Measurements from ENCODE around the gene PTPRN2. TPM values are rescaled to one million over a fixed set of nuclear protein-coding genes. Genes with fewer than 3 reads are reported as not detected.
"Not testable (repeated sequence)": the region's sequence is repeated elsewhere in the genome, so short reads cannot be mapped to it uniquely, and the experiment has no call there.

PTPRN2 gene
- total RNA-seq, 1 experiment from 2014 or later: 1.1 TPM

GRCh38 chr7:158406364-158406763, 181.3 kb downstream of the PTPRN2 start:
- BruUV-seq (replicated peaks): no TSS peak
- DNase-seq (ENCODE audit: low read depth, low spot score) (no peak), ATAC-seq (no peak)
- no peaks in the 10 kb centered on the region for H3K4me1 ChIP-seq (ENCODE audit: control insufficient read depth, insufficient read depth, low read length)
- no peaks in the 10 kb centered on the region for H3K36me3 ChIP-seq (ENCODE audit: control insufficient read depth, insufficient read depth, low read length)
- H3K9me3 ChIP-seq (ENCODE audit: control insufficient read depth, insufficient read depth, low read depth, low read length): no peaks in the 10 kb centered on the region
- in situ Hi-C loops (cut with HindIII; ENCODE audit: low pct_unique_long_range_greater_than_20kb, low sequenced_read_pairs): no loop called here
- TF ChIP-seq POLR2AphosphoS5 (IDR thresholded peaks at IDR 0.05; ENCODE audit: low read depth, low read length) (no peak), SIN3A (IDR thresholded peaks at IDR 0.05; ENCODE audit: borderline replicate concordance, insufficient read depth, low read depth, low read length) (no peak), TCF7L2 (IDR thresholded peaks at IDR 0.05; ENCODE audit: low read depth, low read length) (no peak), REST (IDR thresholded peaks at IDR 0.05; ENCODE audit: insufficient read depth in 1 of 2, low read depth in 2 of 2, low read length in 1 of 2) (no peak), CTCF (IDR thresholded peaks at IDR 0.05) (no peak)
- intact Hi-C loops (cut with micrococcal nuclease; ENCODE audit: unreplicated experiment): no loop called here
- H3K27ac ChIP-seq (ENCODE audit: low read length): no peak overlapping the region
- no peaks in the 10 kb centered on the region for H3K27me3 ChIP-seq (ENCODE audit: control insufficient read depth, insufficient read depth, low read length)
- POLR2A ChIA-PET: no interaction called here
- CTCF ChIA-PET: no interaction called here
- no peak overlapping the region for H3K4me3 ChIP-seq (ENCODE audit: low read depth in 2 of 2, low read length in 2 of 2)

- H3K27ac ChIP-seq (ENCODE audit: low read length); ATAC-seq; H3K36me3 ChIP-seq (ENCODE audit: control insufficient read depth, insufficient read depth, low read length); H3K4me1 ChIP-seq (ENCODE audit: control insufficient read depth, insufficient read depth, low read length); BruUV-seq (replicated peaks); DNase-seq (ENCODE audit: low read depth, low spot score); H3K9me3 ChIP-seq (ENCODE audit: control insufficient read depth, insufficient read depth, low read depth, low read length); POLR2A ChIA-PET; in situ Hi-C loops (cut with HindIII; ENCODE audit: low pct_unique_long_range_greater_than_20kb, low sequenced_read_pairs); intact Hi-C loops (cut with micrococcal nuclease; ENCODE audit: unreplicated experiment); H3K4me3 ChIP-seq (ENCODE audit: low read depth in 2 of 2, low read length in 2 of 2); H3K27me3 ChIP-seq (ENCODE audit: control insufficient read depth, insufficient read depth, low read length); CTCF ChIA-PET: not testable (repeated sequence)
These were observed 181.9 kb downstream of the PTPRN2 start for GRCh38 chr7:158405771-158406170.

GRCh38 chr7:158405324-158405723, 182.3 kb downstream of the PTPRN2 start:
- Histone ChIP-seq H3K27ac (ENCODE audit: low read length) (no peak overlapping the region), H3K4me1 (ENCODE audit: control insufficient read depth, insufficient read depth, low read length) (no peaks in the 10 kb centered on the region), H3K9me3 (ENCODE audit: control insufficient read depth, insufficient read depth, low read depth, low read length) (no peaks in the 10 kb centered on the region), H3K36me3 (ENCODE audit: control insufficient read depth, insufficient read depth, low read length) (no peaks in the 10 kb centered on the region), H3K4me3 (ENCODE audit: low read depth in 2 of 2, low read length in 2 of 2) (no peak overlapping the region), H3K27me3 (ENCODE audit: control insufficient read depth, insufficient read depth, low read length) (no peaks in the 10 kb centered on the region)
- intact Hi-C loops (cut with micrococcal nuclease; ENCODE audit: unreplicated experiment) (no loop called here), in situ Hi-C loops (cut with HindIII; ENCODE audit: low pct_unique_long_range_greater_than_20kb, low sequenced_read_pairs) (no loop called here)
- no peak for TF ChIP-seq TCF7L2 (IDR thresholded peaks at IDR 0.05; ENCODE audit: low read depth, low read length)
- TF ChIP-seq SIN3A (IDR thresholded peaks at IDR 0.05; ENCODE audit: borderline replicate concordance, insufficient read depth, low read depth, low read length): no peak
- no peak for TF ChIP-seq POLR2AphosphoS5 (IDR thresholded peaks at IDR 0.05; ENCODE audit: low read depth, low read length)
- no peak for TF ChIP-seq REST (IDR thresholded peaks at IDR 0.05; ENCODE audit: insufficient read depth in 1 of 2, low read depth in 2 of 2, low read length in 1 of 2)
- no peak for TF ChIP-seq CTCF (IDR thresholded peaks at IDR 0.05)
- no peak for DNase-seq (ENCODE audit: low read depth, low spot score)
- no peak for ATAC-seq
- CTCF ChIA-PET: interaction anchor here (0.6 to 0.7 kb wide), 2 partner anchors 38 to 195 kb away, joined by 3 to 11 read pairs; no protein-coding TSS in a partner anchor
- no TSS peak for BruUV-seq (replicated peaks)
- POLR2A ChIA-PET: no interaction called here
